NCI-H69 (cell line): Measurements from ENCODE around the gene SBF2.
A peak's percentile ranks its signal among the peaks of the same experiment; 100 is the strongest.

Experiments used
- DNase-seq: peaks from one replicate; lab custom pipeline; 2025; lab: John Stamatoyannopoulos, UW

The SBF2 gene

GRCh38 chr11:9773524-9773923, 520.5 kb downstream of the SBF2 start:
- no peak for DNase-seq

- no peak for DNase-seq
Observed at GRCh38 chr11:9772218-9772617, 521.8 kb downstream of the SBF2 start.

- DNase-seq = no peak
Observed at GRCh38 chr11:9771071-9771511, 522.9 kb downstream of the SBF2 start.

GRCh38 chr11:9769621-9770020, 524.4 kb downstream of the SBF2 start:
- no peak for DNase-seq

GRCh38 chr11:9765320-9766101, 528.5 kb downstream of the SBF2 start:
- DNase-seq = peak; percentile 86

- DNase-seq = no peak
Observed at GRCh38 chr11:9763301-9763700, 530.7 kb downstream of the SBF2 start.

GRCh38 chr11:9762531-9762930, 531.5 kb downstream of the SBF2 start:
- DNase-seq = peak; percentile 84

GRCh38 chr11:9761441-9761945, 532.5 kb downstream of the SBF2 start:
- no peak for DNase-seq

- peak; percentile 44 for DNase-seq
Observed at GRCh38 chr11:9760193-9760575, 533.8 kb downstream of the SBF2 start.

- peak; percentile 95 for DNase-seq
Observed at GRCh38 chr11:9759519-9760192, 534.4 kb downstream of the SBF2 start.

- DNase-seq = peak; percentile 89
Observed at GRCh38 chr11:9758637-9759518, 535.1 kb downstream of the SBF2 start.

- DNase-seq = peak; percentile 93
Observed at GRCh38 chr11:9757809-9758636, 536.0 kb downstream of the SBF2 start.

GRCh38 chr11:9756878-9757277, 537.1 kb downstream of the SBF2 start:
- no peak for DNase-seq

- DNase-seq = no peak
Observed at GRCh38 chr11:9756461-9756860, 537.6 kb downstream of the SBF2 start.

GRCh38 chr11:9755561-9756185, 538.3 kb downstream of the SBF2 start:
- DNase-seq = no peak

GRCh38 chr11:9754010-9754471, 540.0 kb downstream of the SBF2 start:
- no peak for DNase-seq

- DNase-seq = no peak
Observed at GRCh38 chr11:9753021-9753420, 541.0 kb downstream of the SBF2 start.

GRCh38 chr11:9752091-9752490, 541.9 kb downstream of the SBF2 start:
- DNase-seq = no peak

- DNase-seq = no peak
Observed at GRCh38 chr11:9750551-9750950, 543.5 kb downstream of the SBF2 start.

- DNase-seq = peak; percentile 91
Observed at GRCh38 chr11:9748361-9748970, 545.6 kb downstream of the SBF2 start.
